ENCODE results near the gene CHD1L. TPM values are rescaled to one million over a fixed set of nuclear protein-coding genes. Genes with fewer than 3 reads are reported as not detected.

Gene CHD1L
- total and polyA plus RNA-seq, 2 donors from 2014 or later, result 15.2 to 27.7 TPM

DNA sequence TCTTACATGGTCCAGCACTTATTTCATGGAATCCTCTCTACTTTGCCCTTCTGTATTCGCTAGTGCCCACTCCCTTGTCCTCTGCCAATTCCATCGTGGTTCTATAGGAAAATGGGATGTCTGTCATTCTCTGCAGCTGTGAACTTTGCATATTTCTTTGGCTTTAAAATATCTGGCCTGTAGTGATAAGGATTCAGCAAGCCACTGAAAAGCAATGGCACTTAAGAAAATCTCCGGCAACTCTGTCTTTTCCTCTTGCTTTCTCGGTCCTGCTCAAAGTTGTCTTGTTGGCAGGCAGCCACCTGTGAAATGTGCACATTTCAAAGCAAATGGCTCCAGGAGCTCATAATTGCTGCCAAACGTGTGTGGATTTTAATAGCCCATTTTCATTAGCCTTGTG, 91.8 kb downstream of the CHD1L start:
- Histone ChIP-seq H3K36me3 (ENCODE audit: control insufficient read depth in 2 of 3, insufficient read depth in 3 of 3, low read length in 3 of 3) (no peaks in the 10 kb centered on the region), H3K27ac (ENCODE audit: low read depth in 2 of 2, low read length in 2 of 2) (no peak overlapping the region), H3K4me3 (ENCODE audit: low read length in 3 of 3) (no peak overlapping the region), H3K9ac (ENCODE audit: low read length in 3 of 3) (no peak overlapping the region), H3K9me3 (ENCODE audit: control insufficient read depth in 2 of 3, insufficient read depth in 1 of 3, low read length in 3 of 3) (no peaks in the 10 kb centered on the region), H3K27me3 (ENCODE audit: control insufficient read depth, insufficient read depth, low read length) (no peaks in the 10 kb centered on the region), H3K4me1 (ENCODE audit: control insufficient read depth in 2 of 3, insufficient read depth in 2 of 3, low read depth in 1 of 3, low read length in 3 of 3) (peaks cover 0 to 2% (median 0%) of the 10 kb centered on the region in 3 donors)
- peak in 2 of 5 donors; percentile 6 to 36 for DNase-seq
- TF ChIP-seq, protein P1, sequence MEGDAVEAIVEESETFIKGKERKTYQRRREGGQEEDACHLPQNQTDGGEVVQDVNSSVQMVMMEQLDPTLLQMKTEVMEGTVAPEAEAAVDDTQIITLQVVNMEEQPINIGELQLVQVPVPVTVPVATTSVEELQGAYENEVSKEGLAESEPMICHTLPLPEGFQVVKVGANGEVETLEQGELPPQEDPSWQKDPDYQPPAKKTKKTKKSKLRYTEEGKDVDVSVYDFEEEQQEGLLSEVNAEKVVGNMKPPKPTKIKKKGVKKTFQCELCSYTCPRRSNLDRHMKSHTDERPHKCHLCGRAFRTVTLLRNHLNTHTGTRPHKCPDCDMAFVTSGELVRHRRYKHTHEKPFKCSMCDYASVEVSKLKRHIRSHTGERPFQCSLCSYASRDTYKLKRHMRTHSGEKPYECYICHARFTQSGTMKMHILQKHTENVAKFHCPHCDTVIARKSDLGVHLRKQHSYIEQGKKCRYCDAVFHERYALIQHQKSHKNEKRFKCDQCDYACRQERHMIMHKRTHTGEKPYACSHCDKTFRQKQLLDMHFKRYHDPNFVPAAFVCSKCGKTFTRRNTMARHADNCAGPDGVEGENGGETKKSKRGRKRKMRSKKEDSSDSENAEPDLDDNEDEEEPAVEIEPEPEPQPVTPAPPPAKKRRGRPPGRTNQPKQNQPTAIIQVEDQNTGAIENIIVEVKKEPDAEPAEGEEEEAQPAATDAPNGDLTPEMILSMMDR (IDR thresholded peaks at IDR 0.05; ENCODE audit: borderline replicate concordance, extremely low read depth, insufficient read depth), result no peak
- FAIRE-seq, result no peak
- intact Hi-C loops (cut with DNase I), result no loop called here

DNA sequence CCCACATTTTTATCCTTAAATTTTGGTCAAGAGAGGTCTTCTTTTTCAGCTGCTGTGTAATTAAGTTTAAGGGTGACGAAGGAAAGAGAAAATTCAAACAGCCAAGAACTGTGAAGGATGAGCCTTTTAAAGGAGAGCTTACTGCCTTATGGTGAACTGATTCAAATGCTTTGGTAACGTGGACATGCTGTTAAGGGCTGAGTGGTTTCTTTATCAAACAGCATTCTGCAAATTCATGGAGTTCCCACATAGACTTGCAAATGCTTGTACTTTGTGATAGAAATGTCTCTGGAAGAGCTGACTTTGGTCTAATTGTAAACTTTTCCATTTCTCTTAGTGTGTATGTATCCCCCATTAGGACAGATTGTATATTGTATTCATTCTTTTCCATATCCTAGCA, 93.8 kb downstream of the CHD1L start:
- TF ChIP-seq, protein P1 (IDR thresholded peaks at IDR 0.05; ENCODE audit: borderline replicate concordance, extremely low read depth, insufficient read depth), result no peak
- Histone ChIP-seq H3K27me3 (ENCODE audit: control insufficient read depth, insufficient read depth, low read length) (no peaks in the 10 kb centered on the region), H3K9ac (ENCODE audit: low read length in 3 of 3) (no peak overlapping the region), H3K36me3 (ENCODE audit: control insufficient read depth in 2 of 3, insufficient read depth in 3 of 3, low read length in 3 of 3) (no peaks in the 10 kb centered on the region), H3K4me3 (ENCODE audit: low read length in 3 of 3) (no peak overlapping the region), H3K27ac (ENCODE audit: low read depth in 2 of 2, low read length in 2 of 2) (no peak overlapping the region), H3K9me3 (ENCODE audit: control insufficient read depth in 2 of 3, insufficient read depth in 1 of 3, low read length in 3 of 3) (no peaks in the 10 kb centered on the region), H3K4me1 (ENCODE audit: control insufficient read depth in 2 of 3, insufficient read depth in 2 of 3, low read depth in 1 of 3, low read length in 3 of 3) (peaks cover 0 to 2% (median 0%) of the 10 kb centered on the region in 3 donors)
- DNase-seq (no peak), FAIRE-seq (no peak)
- intact Hi-C loops (cut with DNase I), result no loop called here

DNA sequence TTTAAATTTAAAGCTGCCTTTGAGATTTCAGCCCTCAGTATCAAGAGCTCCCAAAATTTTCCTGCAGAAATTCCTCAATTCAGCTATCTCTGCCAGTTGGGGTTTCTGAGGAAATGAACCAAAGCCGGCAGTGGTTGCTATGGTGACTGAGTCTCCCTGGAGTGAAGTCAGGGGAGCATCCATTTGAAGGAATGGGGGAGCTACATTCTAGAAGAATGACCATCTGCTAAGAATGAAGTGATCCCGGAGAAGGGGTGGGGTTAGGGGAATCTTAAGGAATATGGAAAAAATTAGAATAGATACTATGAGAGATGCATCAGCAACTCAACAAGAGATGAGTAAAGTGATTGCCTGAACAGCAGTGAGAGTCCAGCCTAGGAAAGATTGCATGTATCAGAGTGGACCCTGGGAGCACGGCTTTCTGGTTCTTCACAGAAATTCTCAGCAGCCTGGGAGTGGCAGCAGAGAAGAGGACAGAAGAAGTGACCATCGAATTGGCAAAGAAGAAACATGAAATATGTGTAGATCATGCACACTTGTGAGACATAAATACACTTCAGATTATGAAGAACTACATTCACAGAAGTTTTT, 94.7 kb downstream of the CHD1L start:
- FAIRE-seq, result no peak
- Histone ChIP-seq H3K4me3 (ENCODE audit: low read length in 3 of 3) (no peak overlapping the region), H3K4me1 (ENCODE audit: control insufficient read depth in 2 of 3, insufficient read depth in 2 of 3, low read depth in 1 of 3, low read length in 3 of 3) (peaks cover 0 to 2% (median 0%) of the 10 kb centered on the region in 3 donors), H3K9ac (ENCODE audit: low read length in 3 of 3) (no peak overlapping the region), H3K9me3 (ENCODE audit: control insufficient read depth in 2 of 3, insufficient read depth in 1 of 3, low read length in 3 of 3) (no peaks in the 10 kb centered on the region), H3K27ac (ENCODE audit: low read depth in 2 of 2, low read length in 2 of 2) (no peak overlapping the region), H3K36me3 (ENCODE audit: control insufficient read depth in 2 of 3, insufficient read depth in 3 of 3, low read length in 3 of 3) (no peaks in the 10 kb centered on the region), H3K27me3 (ENCODE audit: control insufficient read depth, insufficient read depth, low read length) (no peaks in the 10 kb centered on the region)
- intact Hi-C loops (cut with DNase I), result no loop called here
- peak in 2 of 5 donors; percentile 49 to 71 for DNase-seq
- TF ChIP-seq, protein P1 (IDR thresholded peaks at IDR 0.05; ENCODE audit: borderline replicate concordance, extremely low read depth, insufficient read depth), result no peak

DNA sequence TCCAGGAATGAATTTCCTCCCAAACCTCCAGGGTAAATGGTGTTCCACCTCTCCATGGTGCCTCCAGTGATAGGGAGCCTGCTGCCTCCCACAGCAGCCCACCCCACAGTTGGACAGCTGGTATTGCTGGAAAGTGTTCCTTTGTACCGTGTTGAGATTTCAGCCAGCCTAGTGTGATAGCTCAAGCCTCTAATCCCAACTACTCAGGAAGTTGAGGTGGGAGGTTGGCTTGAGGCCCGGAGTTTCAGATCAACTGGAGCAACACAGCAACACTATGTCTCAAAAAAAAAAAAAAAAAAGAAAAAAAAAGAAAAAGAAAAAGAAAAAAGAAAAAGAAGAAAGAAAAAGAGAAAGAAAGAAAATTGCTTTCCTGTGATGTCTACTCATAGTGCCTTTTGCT, 96.1 kb downstream of the CHD1L start:
- TF ChIP-seq, protein P1 (IDR thresholded peaks at IDR 0.05; ENCODE audit: borderline replicate concordance, extremely low read depth, insufficient read depth), result no peak
- DNase-seq (peak in 1 of 5 donors; percentile 8), FAIRE-seq (no peak)
- H3K9me3 ChIP-seq (ENCODE audit: control insufficient read depth in 2 of 3, insufficient read depth in 1 of 3, low read length in 3 of 3), result no peaks in the 10 kb centered on the region
- H3K9ac ChIP-seq (ENCODE audit: low read length in 3 of 3), result no peak overlapping the region
- peaks cover 0 to 2% (median 0%) of the 10 kb centered on the region in 3 donors for H3K4me1 ChIP-seq (ENCODE audit: control insufficient read depth in 2 of 3, insufficient read depth in 2 of 3, low read depth in 1 of 3, low read length in 3 of 3)
- H3K27ac ChIP-seq (ENCODE audit: low read depth in 2 of 2, low read length in 2 of 2), result no peak overlapping the region
- no peaks in the 10 kb centered on the region for H3K27me3 ChIP-seq (ENCODE audit: control insufficient read depth, insufficient read depth, low read length)
- H3K36me3 ChIP-seq (ENCODE audit: control insufficient read depth in 2 of 3, insufficient read depth in 3 of 3, low read length in 3 of 3), result no peaks in the 10 kb centered on the region
- intact Hi-C loops (cut with DNase I), result no loop called here
- no peak overlapping the region for H3K4me3 ChIP-seq (ENCODE audit: low read length in 3 of 3)
